Parathyroid adenoma (tissue), 2 donors: Measurements from ENCODE around the gene KRT33B.
"Not testable (repeated sequence)": the region's sequence is repeated elsewhere in the genome, so short reads cannot be mapped to it uniquely, and the experiment has no call there.

Source experiments
- H2AFZ ChIP-seq: fragments of 300-600 bp; sonication (generic); one replicate; pipeline ENCODE4 v1.7.0; 2017; ENCODE audit warnings: antibody characterized with exemption, mild to moderate bottlenecking
- H3K27ac ChIP-seq: fragments of 300-600 bp; sonication (generic); one replicate; pipeline ENCODE4 v1.7.0; 2017
- H3K27me3 ChIP-seq: fragments of 300-600 bp; sonication (generic); one replicate; pipeline ENCODE4 v1.7.0; 2017; ENCODE audit warnings: low read length; ENCODE audit not compliant: control insufficient read depth, insufficient read depth
- H3K36me3 ChIP-seq: fragments of 300-600 bp; sonication (generic); one replicate; pipeline ENCODE4 v1.7.0; 2017; ENCODE audit warnings: low read length; ENCODE audit not compliant: control insufficient read depth, insufficient read depth
- H3K4me1 ChIP-seq: fragments of 300-600 bp; sonication (generic); one replicate; pipeline ENCODE4 v1.7.0; 2017; ENCODE audit warnings: control low read depth
- H3K4me2 ChIP-seq: fragments of 300-600 bp; sonication (generic); one replicate; pipeline ENCODE4 v1.7.0; 2017; ENCODE audit warnings: low read length
- H3K4me3 ChIP-seq: fragments of 300-600 bp; sonication (generic); one replicate; pipeline ENCODE4 v1.7.0; 2017; ENCODE audit warnings: low read depth, low read length
- H3K79me2 ChIP-seq: fragments of 300-600 bp; sonication (generic); one replicate; pipeline ENCODE4 v1.7.0; 2017; ENCODE audit warnings: control low read depth
- H3K9ac ChIP-seq: fragments of 300-600 bp; sonication (generic); one replicate; pipeline ENCODE4 v1.7.0; 2017; ENCODE audit warnings: mild to moderate bottlenecking
- H3K9me3 ChIP-seq: fragments of 300-600 bp; sonication (generic); one replicate; pipeline ENCODE4 v1.7.0; 2017; ENCODE audit warnings: low read length; ENCODE audit not compliant: control insufficient read depth
- TF ChIP-seq, protein P1 (sequence below): fragments of 300-600 bp; sonication (generic); IDR thresholded peaks from one replicate; pipeline ENCODE4 v1.7.0; 2017; ENCODE audit warnings: antibody characterized with exemption, mild to moderate bottlenecking
- donor health status: primary hyperparathyroidism.

The KRT33B gene

DNA sequence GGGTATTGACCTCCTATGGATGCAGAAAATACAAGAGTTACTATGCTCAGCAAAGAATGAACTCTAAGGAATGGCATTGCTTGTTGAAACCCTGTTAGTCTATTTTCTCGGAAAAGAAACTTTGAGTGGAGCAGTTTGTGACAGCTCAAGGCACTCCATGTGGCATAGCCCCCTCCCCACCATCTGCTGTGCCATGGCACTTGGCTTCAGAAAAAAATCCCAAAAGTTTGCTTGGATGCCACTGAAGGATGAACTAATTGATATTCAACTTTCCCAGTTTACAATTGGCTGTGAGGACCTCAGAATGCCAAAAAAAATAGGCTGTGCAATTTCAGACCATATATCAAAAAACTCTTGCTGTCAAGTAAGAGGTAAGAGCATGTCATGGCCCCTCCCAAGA is 26.0 kb upstream of the KRT33B start:
- H3K4me3 ChIP-seq: no peak overlapping the region
- no peaks in the 10 kb centered on the region for H3K36me3 ChIP-seq
- no peaks in the 10 kb centered on the region for H3K27me3 ChIP-seq
- TF ChIP-seq, protein P1, sequence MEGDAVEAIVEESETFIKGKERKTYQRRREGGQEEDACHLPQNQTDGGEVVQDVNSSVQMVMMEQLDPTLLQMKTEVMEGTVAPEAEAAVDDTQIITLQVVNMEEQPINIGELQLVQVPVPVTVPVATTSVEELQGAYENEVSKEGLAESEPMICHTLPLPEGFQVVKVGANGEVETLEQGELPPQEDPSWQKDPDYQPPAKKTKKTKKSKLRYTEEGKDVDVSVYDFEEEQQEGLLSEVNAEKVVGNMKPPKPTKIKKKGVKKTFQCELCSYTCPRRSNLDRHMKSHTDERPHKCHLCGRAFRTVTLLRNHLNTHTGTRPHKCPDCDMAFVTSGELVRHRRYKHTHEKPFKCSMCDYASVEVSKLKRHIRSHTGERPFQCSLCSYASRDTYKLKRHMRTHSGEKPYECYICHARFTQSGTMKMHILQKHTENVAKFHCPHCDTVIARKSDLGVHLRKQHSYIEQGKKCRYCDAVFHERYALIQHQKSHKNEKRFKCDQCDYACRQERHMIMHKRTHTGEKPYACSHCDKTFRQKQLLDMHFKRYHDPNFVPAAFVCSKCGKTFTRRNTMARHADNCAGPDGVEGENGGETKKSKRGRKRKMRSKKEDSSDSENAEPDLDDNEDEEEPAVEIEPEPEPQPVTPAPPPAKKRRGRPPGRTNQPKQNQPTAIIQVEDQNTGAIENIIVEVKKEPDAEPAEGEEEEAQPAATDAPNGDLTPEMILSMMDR: no peak
- H3K9me3 ChIP-seq: no peaks in the 10 kb centered on the region
- H3K4me2 ChIP-seq: no peak overlapping the region
- H3K9ac ChIP-seq: no peak overlapping the region
- no peak overlapping the region for H2AFZ ChIP-seq
- H3K79me2 ChIP-seq: no peaks in the 10 kb centered on the region
- H3K4me1 ChIP-seq: no peaks in the 10 kb centered on the region
- no peak overlapping the region for H3K27ac ChIP-seq

DNA sequence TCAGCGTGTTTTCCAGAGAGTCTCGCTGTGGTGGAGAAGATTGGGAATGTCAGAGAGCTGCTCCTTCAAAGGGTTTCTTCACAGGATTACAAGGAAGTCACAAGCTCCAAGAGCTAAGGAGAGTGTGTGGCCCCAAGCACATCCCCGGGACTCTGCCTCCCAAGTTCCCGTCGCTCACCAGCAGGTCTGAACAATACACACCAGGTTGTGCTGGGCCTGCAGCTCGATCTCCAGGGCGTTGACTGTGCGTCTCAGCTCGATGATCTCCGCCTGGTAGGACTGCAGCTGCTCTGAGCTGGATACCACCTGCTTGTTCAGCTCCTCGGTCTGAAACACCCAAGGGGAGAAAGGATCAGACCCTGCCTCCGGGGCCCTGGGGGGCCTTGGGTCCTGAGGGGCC is 25.4 kb upstream of the KRT33B start:
- H3K4me2 ChIP-seq, H3K9me3 ChIP-seq, H3K9ac ChIP-seq, H3K4me3 ChIP-seq, H3K4me1 ChIP-seq, H3K79me2 ChIP-seq, H3K36me3 ChIP-seq, H3K27me3 ChIP-seq, H3K27ac ChIP-seq, H2AFZ ChIP-seq: not testable (repeated sequence)

GRCh38 chr17:41394254-41394996 is 24.8 kb upstream of the KRT33B start:
- Histone ChIP-seq H3K27me3 (no peaks in the 10 kb centered on the region), H3K4me3 (no peak overlapping the region), H3K4me1 (no peaks in the 10 kb centered on the region), H3K9me3 (no peaks in the 10 kb centered on the region), H3K36me3 (no peaks in the 10 kb centered on the region), H3K4me2 (no peak overlapping the region), H3K27ac (no peak overlapping the region), H2AFZ (no peak overlapping the region), H3K9ac (no peak overlapping the region), H3K79me2 (no peaks in the 10 kb centered on the region)
- TF ChIP-seq, protein P1: no peak

DNA sequence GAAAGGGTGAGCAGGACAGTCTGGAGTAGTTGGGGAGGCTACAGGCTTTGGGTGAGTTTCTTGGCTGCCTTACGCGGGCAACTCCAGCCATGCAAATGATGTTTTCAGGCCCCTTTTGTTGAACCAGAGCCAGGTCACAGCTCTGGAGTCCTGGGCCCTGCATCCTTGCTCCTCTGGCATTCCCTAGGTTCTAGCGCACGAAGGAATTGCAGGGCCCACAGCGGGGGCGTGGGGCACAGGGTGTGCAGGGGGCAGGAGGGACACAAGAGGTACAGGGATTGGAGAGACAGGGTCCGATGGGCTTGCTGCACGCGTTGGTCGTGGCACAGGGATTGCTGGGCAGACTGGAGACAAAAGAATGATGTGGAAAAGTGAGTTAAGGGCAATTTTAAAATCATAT is 24.2 kb upstream of the KRT33B start:
- Histone ChIP-seq H3K79me2 (no peaks in the 10 kb centered on the region), H3K36me3 (no peaks in the 10 kb centered on the region), H3K4me2 (no peak overlapping the region), H3K4me3 (no peak overlapping the region), H3K9me3 (no peaks in the 10 kb centered on the region), H3K27ac (no peak overlapping the region), H2AFZ (no peak overlapping the region), H3K4me1 (no peaks in the 10 kb centered on the region), H3K27me3 (no peaks in the 10 kb centered on the region), H3K9ac (no peak overlapping the region)
- TF ChIP-seq, protein P1: no peak

DNA sequence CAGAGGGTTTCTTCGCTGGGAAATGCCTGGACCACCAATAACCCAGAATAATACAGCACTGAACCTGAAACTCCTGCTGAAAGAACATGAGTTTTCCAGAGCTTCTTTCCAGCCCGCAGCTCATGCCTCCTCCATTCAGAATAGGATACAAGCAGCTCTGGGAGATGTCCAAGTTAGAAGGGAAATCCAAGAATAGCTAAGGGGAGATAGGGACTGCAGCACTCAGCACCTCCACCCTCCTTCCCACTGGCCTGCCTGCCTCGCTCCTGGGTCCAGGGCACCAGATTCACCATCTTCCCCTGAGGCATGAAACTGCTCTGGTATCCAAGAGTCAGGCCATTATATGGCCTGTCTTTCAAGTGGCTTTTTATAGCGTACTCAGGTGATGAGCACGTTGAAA is 23.7 kb upstream of the KRT33B start:
- Histone ChIP-seq H3K79me2 (no peaks in the 10 kb centered on the region), H3K4me2 (no peak overlapping the region), H3K9ac (no peak overlapping the region), H3K36me3 (no peaks in the 10 kb centered on the region), H3K27me3 (no peaks in the 10 kb centered on the region), H3K9me3 (no peaks in the 10 kb centered on the region), H2AFZ (no peak overlapping the region), H3K27ac (no peak overlapping the region), H3K4me3 (no peak overlapping the region), H3K4me1 (no peaks in the 10 kb centered on the region)
- TF ChIP-seq, protein P1: no peak
